Vagina (tissue), 2 donors: ENCODE data around the gene NFAT5.

Experiments
- POLR2A ChIP-seq, 2 donors: fragments of 450-650 bp; IDR thresholded peaks; one replicate each; pipeline ENCODE4 v1.6.1; 2017; ENCODE audit warnings: antibody characterized with exemption in 2 of 2, mild to moderate bottlenecking in 2 of 2, moderate library complexity in 2 of 2
- POLR2AphosphoS5 ChIP-seq, 2 donors: sonication (generic); formaldehyde crosslinking; IDR thresholded peaks; one replicate each; pipeline ENCODE4 v1.9.0; 2017; ENCODE audit warnings: antibody characterized with exemption in 2 of 2, mild to moderate bottlenecking in 2 of 2, low read depth in 1 of 2; ENCODE audit not compliant: insufficient read depth in 1 of 2

DNA sequence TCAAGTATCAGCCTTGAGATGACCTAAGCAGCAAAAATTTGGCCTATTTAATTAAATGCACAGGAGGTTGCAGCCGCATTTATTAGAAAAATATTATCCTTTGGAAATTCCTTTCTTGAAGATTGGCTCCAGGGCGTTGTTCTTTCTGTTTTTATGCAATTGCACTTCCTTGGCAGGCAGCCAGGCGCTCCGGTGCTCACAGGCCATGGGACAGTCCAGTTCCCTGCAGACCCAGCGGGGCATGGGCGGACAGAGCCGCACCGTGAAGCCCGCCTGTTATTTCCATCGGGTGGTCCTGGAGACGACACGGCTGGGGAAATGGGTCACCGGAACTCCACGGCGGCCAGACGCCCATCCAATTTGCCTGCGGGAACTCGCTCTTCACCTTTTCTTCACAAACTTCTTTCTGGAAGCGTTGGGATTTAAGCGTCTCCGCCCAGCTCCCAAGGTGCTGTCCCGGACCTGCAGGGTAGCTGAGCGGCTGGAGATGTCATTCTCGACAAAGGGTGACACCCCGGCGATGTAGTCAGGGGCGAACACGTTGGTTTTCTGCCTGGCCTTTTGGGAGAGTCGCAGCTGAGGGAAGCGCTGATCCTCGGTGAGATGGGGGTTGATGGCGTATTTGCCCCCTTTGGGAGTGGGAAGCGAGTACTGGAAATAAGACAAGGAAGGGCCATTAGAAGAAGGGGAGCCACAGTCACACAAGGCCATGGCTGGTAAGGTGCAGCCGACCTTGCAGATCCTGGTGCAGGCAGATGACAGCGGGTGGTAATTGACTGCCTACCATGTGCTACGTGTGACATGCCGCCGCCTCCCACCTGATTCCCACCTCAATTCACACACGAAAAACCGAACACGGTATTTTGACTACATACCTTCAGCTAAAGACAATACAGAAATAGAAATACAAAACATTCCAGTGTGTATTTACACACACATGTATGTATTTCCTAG, 176.5 kb downstream of the NFAT5 start:
- TF ChIP-seq POLR2A (IDR thresholded peaks at IDR 0.05) (no peak), POLR2AphosphoS5 (IDR thresholded peaks at IDR 0.05; ENCODE audit: insufficient read depth in 1 of 2, low read depth in 1 of 2) (no peak)
